Lung (tissue), 12 donors: ENCODE measurements around the gene EPB41L5. TPM values are rescaled to one million over a fixed set of nuclear protein-coding genes. Genes with fewer than 3 reads are reported as not detected.
"Not testable (repeated sequence)": the region's sequence is repeated elsewhere in the genome, so short reads cannot be mapped to it uniquely, and the experiment has no call there.

Experiments
- ATAC-seq: fragments of 200-7000 bp; cut with Tn5 transposase; one replicate; pipeline ENCODE4 v1.9.1; 2020; ENCODE audit warnings: moderate number of reproducible peaks; ENCODE audit not compliant: insufficient read depth, low FRiP score
- DNase-seq, 3 donors: peaks; one replicate each; pipeline ENCODE4 v3.0.0-alpha.2; 2013 to 2017
- H3K27ac ChIP-seq, 2 donors: one replicate each; pipeline ENCODE4 v1.5.1; 2013; ENCODE audit warnings: mild to moderate bottlenecking in 2 of 2, moderate library complexity in 2 of 2, control low read depth in 1 of 2, inconsistent platforms in 1 of 2, low read depth in 1 of 2, low read length in 1 of 2
- H3K27me3 ChIP-seq, 3 donors: one replicate each; pipeline ENCODE4 v1.5.1; 2013; ENCODE audit warnings: low read length in 2 of 3; ENCODE audit not compliant: control insufficient read depth in 3 of 3, insufficient read depth in 3 of 3
- H3K36me3 ChIP-seq, 4 donors: one replicate each; pipeline ENCODE4 v1.5.1; 2013; ENCODE audit warnings: low read length in 4 of 4, mild to moderate bottlenecking in 1 of 4, moderate library complexity in 1 of 4; ENCODE audit not compliant: control insufficient read depth in 4 of 4, insufficient read depth in 4 of 4
- H3K4me1 ChIP-seq, 5 donors: one replicate each; pipeline ENCODE4 v1.5.1; 2013; ENCODE audit warnings: low read length in 5 of 5, mild to moderate bottlenecking in 2 of 5, moderate library complexity in 1 of 5; ENCODE audit not compliant: control insufficient read depth in 5 of 5, insufficient read depth in 5 of 5
- H3K4me3 ChIP-seq: one replicate; pipeline ENCODE4 v1.5.1; 2013; ENCODE audit warnings: mild to moderate bottlenecking, control low read depth, moderate library complexity
- H3K9ac ChIP-seq, 2 donors: one replicate each; pipeline ENCODE4 v1.5.1; 2013; ENCODE audit warnings: low read length in 2 of 2, control low read depth in 1 of 2; ENCODE audit not compliant: insufficient read depth in 1 of 2
- H3K9me3 ChIP-seq, 4 donors: one replicate each; pipeline ENCODE4 v1.5.1; 2013; ENCODE audit warnings: low read length in 3 of 4, mild to moderate bottlenecking in 1 of 4, moderate library complexity in 1 of 4; ENCODE audit not compliant: control insufficient read depth in 4 of 4, insufficient read depth in 3 of 4
- CTCF ChIP-seq: IDR thresholded peaks from 2 replicates; pipeline ENCODE4 v1.5.1; 2012; ENCODE audit warnings: mild to moderate bottlenecking; ENCODE audit errors: control extremely low read depth, extremely low read depth
- WGBS, 2 donors: extraction: QIAGEN DNeasy Blood & Tissue Kit; methylation state at CpG; one replicate each; pipeline ENCODE4 v1.1.7; 2013; 5-methylcytosine and 5-hydroxymethylcytosine counted together
- polyA plus RNA-seq, 2 donors: library from polyadenylated mRNA; stranded (reverse); fragments of 200-250 nt; gene quantifications; one replicate each; pipeline ENCODE4 v1.2.1, GENCODE V29; 2013
- total RNA-seq, 2 donors: library from RNA; depleted of rRNA in 1 of 2; stranded (reverse); fragments of >200 nt in 1 of 2; gene quantifications; one replicate each; pipeline ENCODE4 v1.2.1, GENCODE V29; 2014 to 2021
- donor health status: control.
- donor health status: control.
- donor health status: Bipolar disorder and iron deficiency.
- donor health status: healthy.
- donor health status: DM: yes; HTN: yes; CAD: no.

Gene EPB41L5
- total and polyA plus RNA-seq, 4 donors, result 14.7 to 101 (median 31.3) TPM

- Histone ChIP-seq H3K4me3 (no peak overlapping the region), H3K9ac (no peak overlapping the region), H3K36me3 (peaks cover 2 to 36% (median 20%) of the 10 kb centered on the region in 4 donors), H3K27ac (no peak overlapping the region), H3K9me3 (peaks cover 0 to 8% (median 1%) of the 10 kb centered on the region in 4 donors), H3K4me1 (peaks cover 0 to 9% (median 0%) of the 10 kb centered on the region in 5 donors), H3K27me3 (no peaks in the 10 kb centered on the region)
- ATAC-seq (no peak), DNase-seq (no peak)
- no peak for TF ChIP-seq CTCF
- WGBS, 2 donors, result 97 to 100% methylated on average over 1 of the region's 1 CpG
Observed at GRCh38 chr2:120132691-120133090, 119.8 kb downstream of the EPB41L5 start.

DNA sequence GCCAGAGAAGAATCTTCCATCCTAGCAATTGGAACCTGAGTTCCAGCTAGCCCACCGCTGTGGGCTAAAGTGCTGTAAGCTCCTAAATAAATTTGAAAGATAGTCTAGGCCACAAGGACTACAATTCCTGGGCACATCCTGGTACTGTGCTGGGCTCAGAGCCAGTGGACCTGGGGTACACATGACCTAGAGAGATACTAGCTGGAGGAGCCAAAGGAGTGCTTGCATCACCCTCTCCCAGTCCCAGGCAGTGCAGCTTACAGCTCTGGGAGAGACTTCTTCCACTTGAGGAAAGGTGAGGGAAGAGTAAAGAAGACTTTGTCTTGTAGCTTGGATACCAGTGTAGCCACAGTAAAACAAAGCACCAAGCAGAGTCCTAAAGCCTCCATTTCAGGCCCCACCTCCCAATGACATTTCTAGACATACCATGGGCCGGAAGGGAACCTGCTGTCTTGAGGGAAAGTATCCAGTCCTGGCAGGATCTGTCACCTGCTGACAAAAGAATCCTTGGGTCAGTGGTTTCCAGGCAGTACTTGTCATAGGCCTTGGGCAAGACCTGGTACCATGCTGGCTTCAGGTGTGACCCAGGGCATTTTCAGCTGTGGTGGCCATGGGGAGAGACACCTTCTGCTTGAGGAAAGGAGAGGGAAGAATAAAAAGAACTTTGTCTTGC lies 120.8 kb downstream of the EPB41L5 start:
- Histone ChIP-seq H3K9me3 (peaks cover 0 to 8% (median 1%) of the 10 kb centered on the region in 4 donors), H3K9ac (no peak overlapping the region), H3K27ac (no peak overlapping the region), H3K4me3 (no peak overlapping the region), H3K27me3 (no peaks in the 10 kb centered on the region), H3K4me1 (no peaks in the 10 kb centered on the region), H3K36me3 (peaks cover 2 to 36% (median 20%) of the 10 kb centered on the region in 4 donors)
- no peak for DNase-seq
- TF ChIP-seq CTCF, result no peak
- WGBS, 2 donors, result 93 to 97% methylated on average over 2 of the region's 2 CpGs
- ATAC-seq, result no peak

- ATAC-seq, result peak; percentile 58
- no peak overlapping the region for H3K4me3 ChIP-seq
- TF ChIP-seq CTCF, result no peak
- no peak for DNase-seq
- peaks cover 2 to 36% (median 20%) of the 10 kb centered on the region in 4 donors for H3K36me3 ChIP-seq
- H3K27ac ChIP-seq, result no peak overlapping the region
- WGBS, 2 donors, result 85 to 90% methylated on average over 4 of the region's 4 CpGs
- no peaks in the 10 kb centered on the region for H3K27me3 ChIP-seq
- H3K9ac ChIP-seq, result no peak overlapping the region
- peaks cover 0 to 8% (median 1%) of the 10 kb centered on the region in 4 donors for H3K9me3 ChIP-seq
- H3K4me1 ChIP-seq, result no peaks in the 10 kb centered on the region
Observed at GRCh38 chr2:120134263-120134662, 121.4 kb downstream of the EPB41L5 start.

- not testable (repeated sequence) for H3K4me1 ChIP-seq, H3K9ac ChIP-seq, H3K4me3 ChIP-seq, H3K27me3 ChIP-seq, ATAC-seq, DNase-seq, H3K9me3 ChIP-seq, H3K27ac ChIP-seq
- WGBS, 2 donors, result 96 to 98% methylated on average over 2 of the region's 2 CpGs
- peaks cover 2 to 36% (median 20%) of the 10 kb centered on the region in 4 donors for H3K36me3 ChIP-seq
Observed at GRCh38 chr2:120135013-120135412, 122.1 kb downstream of the EPB41L5 start.
